Measurements from ENCODE around the gene DAZAP2.

- TF ChIP-seq SP1 (CRISPR knock-in tag; IDR thresholded peaks at IDR 0.05) (no peak), FOXJ3 (CRISPR knock-in tag; IDR thresholded peaks at IDR 0.05) (no peak), ZNF318 (IDR thresholded peaks at IDR 0.05; ENCODE audit: borderline replicate concordance in 1 of 2, low read depth in 1 of 2) (no peak), ZHX1 (conservative IDR thresholded peaks at IDR 0.05; ENCODE audit: low read length) (no peak), POLR2AphosphoS5 (IDR thresholded peaks at IDR 0.05; ENCODE audit: control insufficient read depth, insufficient read depth, low read depth, low read length) (no peak), ZBED1 (IDR thresholded peaks at IDR 0.05) (no peak), NFYB (IDR thresholded peaks at IDR 0.05; ENCODE audit: extremely low read depth, insufficient read length) (no peak)
These were observed 38.5 kb upstream of the DAZAP2 start for GRCh38 chr12:51200156-51200555.

Data from K562 (cell line).